Thyroid gland (tissue), 4 donors: ENCODE data around the gene GPR12. TPM values are rescaled to one million over a fixed set of nuclear protein-coding genes. Genes with fewer than 3 reads are reported as not detected.

ENCODE experiments used
- DNase-seq, 2 donors: peaks; one replicate each; pipeline ENCODE4 v3.0.0-alpha.2; 2019
- H3K27ac ChIP-seq, 3 donors: fragments of 200-600 bp; sonication (generic); 1 replicate in 2 of 3; 2 replicates in 1 of 3; pipeline ENCODE4 v1.5.1; 2016 to 2019; ENCODE audit warnings: mild to moderate bottlenecking in 1 of 3, moderate library complexity in 1 of 3
- H3K27me3 ChIP-seq: fragments of 200-600 bp; sonication (generic); one replicate; pipeline ENCODE4 v1.5.1; 2019
- H3K36me3 ChIP-seq, 2 donors: fragments of 200-600 bp; sonication (generic); one replicate each; pipeline ENCODE4 v1.5.1; 2016 to 2019
- H3K4me1 ChIP-seq, 2 donors: fragments of 200-600 bp; sonication (generic); one replicate each; pipeline ENCODE4 v1.5.1; 2017 to 2019
- H3K4me3 ChIP-seq, 3 donors: fragments of 200-600 bp; sonication (generic); replicated peaks in 1 of 3; 1 replicate in 2 of 3; 2 replicates in 1 of 3; pipeline ENCODE4 v1.5.1; 2016; ENCODE audit warnings: mild to moderate bottlenecking in 1 of 3
- H3K9me3 ChIP-seq: fragments of 200-600 bp; sonication (generic); one replicate; pipeline ENCODE4 v1.5.1; 2017
- CTCF ChIP-seq, 6 experiments: fragments of 200-600 bp in 3 of 6; fragments of 450-650 bp in 3 of 6; sonication (generic) in 3 of 6; IDR thresholded peaks; one replicate each; pipeline ENCODE4 v1.5.1; 2016 to 2019; ENCODE audit warnings: antibody characterized with exemption in 6 of 6, mild to moderate bottlenecking in 2 of 6, inconsistent platforms in 1 of 6, moderate library complexity in 1 of 6
- POLR2A ChIP-seq, 2 donors: fragments of 450-650 bp; IDR thresholded peaks; one replicate each; pipeline ENCODE4 v1.6.1; 2017; ENCODE audit warnings: antibody characterized with exemption in 2 of 2, mild to moderate bottlenecking in 2 of 2, moderate library complexity in 1 of 2
- WGBS, 2 donors: methylation state at CpG; one replicate each; pipeline ENCODE4 v1.1.5; 2017; 5-methylcytosine and 5-hydroxymethylcytosine counted together
- intact Hi-C: fragments of 100-400 bp; cut with DNase I; formaldehyde crosslinking; loops from one replicate; pipeline ENCODE4 v1.15.1; 2023
- total RNA-seq, 4 donors: library from RNA; depleted of rRNA; stranded (reverse); fragments of >200 nt; gene quantifications; one replicate each; pipeline ENCODE4 v1.2.3, GENCODE V29; 2016

Gene GPR12
- total RNA-seq, 4 donors from 2014 or later: under 0.01 to 0.33 (median 0.33) TPM; not detected in 1

GRCh38 chr13:26707122-26708006 is 53.2 kb downstream of the GPR12 start:
- Histone ChIP-seq H3K27ac (no peak overlapping the region), H3K27me3 (no peaks in the 10 kb centered on the region), H3K9me3 (no peaks in the 10 kb centered on the region), H3K4me1 (no peaks in the 10 kb centered on the region), H3K36me3 (no peaks in the 10 kb centered on the region), H3K4me3 (no peak overlapping the region)
- DNase-seq: peak in 1 of 2 donors; percentile 14
- TF ChIP-seq POLR2A (IDR thresholded peaks at IDR 0.05): no peak
- TF ChIP-seq CTCF (IDR thresholded peaks at IDR 0.05): peak in 3 of 6 experiments; percentile 22 to 36 (median 27)
- intact Hi-C loops: no loop called here
- 47 to 49% methylated on average over 13 of the region's 13 CpGs for WGBS, 2 donors

GRCh38 chr13:26706381-26706780 is 54.2 kb downstream of the GPR12 start:
- Histone ChIP-seq H3K27me3 (no peaks in the 10 kb centered on the region), H3K9me3 (no peaks in the 10 kb centered on the region), H3K27ac (no peak overlapping the region), H3K4me1 (no peaks in the 10 kb centered on the region), H3K36me3 (no peaks in the 10 kb centered on the region), H3K4me3 (no peak overlapping the region)
- WGBS, 2 donors: 55 to 56% methylated on average over 7 of the region's 7 CpGs
- no peak for DNase-seq
- TF ChIP-seq POLR2A (IDR thresholded peaks at IDR 0.05): no peak
- TF ChIP-seq CTCF (IDR thresholded peaks at IDR 0.05): no peak
- intact Hi-C loops: no loop called here

GRCh38 chr13:26705536-26705935 is 55.0 kb downstream of the GPR12 start:
- no peak for TF ChIP-seq POLR2A (IDR thresholded peaks at IDR 0.05)
- no peak for TF ChIP-seq CTCF (IDR thresholded peaks at IDR 0.05)
- Histone ChIP-seq H3K4me1 (no peaks in the 10 kb centered on the region), H3K4me3 (no peak overlapping the region), H3K9me3 (no peaks in the 10 kb centered on the region), H3K36me3 (no peaks in the 10 kb centered on the region), H3K27me3 (no peaks in the 10 kb centered on the region), H3K27ac (no peak overlapping the region)
- intact Hi-C loops: no loop called here
- no peak for DNase-seq
- 81 to 85% methylated on average over 4 of the region's 4 CpGs for WGBS, 2 donors

Other genes starting within 250 kb of the GPR12 start
- gene WASF3, start 203.1 kb downstream of the GPR12 start, total RNA-seq: 10 to 100 TPM; 41.0 to 56.1 (median 48.6) TPM